Neural cell (in vitro differentiated cells): Measurements from ENCODE around the gene HOXB6. TPM values are rescaled to one million over a fixed set of nuclear protein-coding genes. Genes with fewer than 3 reads are reported as not detected.

Experiments
- H2AFZ ChIP-seq: fragments of 200-600, 300-800 bp; sonication (generic), shearing (Covaris generic); 2 replicates; pipeline ENCODE4 v1.6.0; 2014; ENCODE audit warnings: low read depth, mild to moderate bottlenecking, antibody characterized with exemption, low read length, moderate library complexity
- H3F3A ChIP-seq: fragments of 200-600 bp; shearing (Covaris generic); 2 replicates; pipeline ENCODE4 v1.6.1; 2016; ENCODE audit warnings: mild to moderate bottlenecking, moderate library complexity, mixed read lengths, antibody characterized with exemption, low read length; ENCODE audit not compliant: insufficient read depth, poor library complexity, severe bottlenecking
- H3K27ac ChIP-seq: fragments of 200-600, 300-800 bp; sonication (generic), shearing (Covaris generic); 2 replicates; pipeline ENCODE4 v1.5.1; 2014; ENCODE audit warnings: mild to moderate bottlenecking, low read length, moderate library complexity
- H3K27me3 ChIP-seq: fragments of 300-800, 200-600 bp; sonication (generic), shearing (Covaris generic); 2 replicates; pipeline ENCODE4 v1.6.0; 2014; ENCODE audit warnings: mild to moderate bottlenecking, low read depth, low read length, moderate library complexity; ENCODE audit not compliant: insufficient read depth
- H3K36me3 ChIP-seq: fragments of 300-800, 200-600 bp; sonication (generic), shearing (Covaris generic); 2 replicates; pipeline ENCODE4 v1.5.1; 2014; ENCODE audit warnings: mild to moderate bottlenecking, antibody characterized with exemption, low read length, moderate library complexity; ENCODE audit not compliant: insufficient read depth
- H3K4me2 ChIP-seq: fragments of 300-800, 200-600 bp; sonication (generic), shearing (Covaris generic); 2 replicates; pipeline ENCODE4 v1.6.0; 2014; ENCODE audit warnings: mild to moderate bottlenecking, low read length
- H3K4me3 ChIP-seq: fragments of 300-800, 200-600 bp; sonication (generic), shearing (Covaris generic); 2 replicates; pipeline ENCODE4 v1.5.1; 2014; ENCODE audit warnings: mild to moderate bottlenecking, low read length, moderate library complexity
- H3K79me2 ChIP-seq: fragments of 200-600 bp; shearing (Covaris generic); replicated peaks from 2 replicates; pipeline ENCODE4 v1.6.0; 2014; ENCODE audit warnings: mild to moderate bottlenecking, low read length, moderate library complexity; ENCODE audit not compliant: insufficient read depth
- H3K9ac ChIP-seq: fragments of 300-800, 200-600 bp; sonication (generic), shearing (Covaris generic); 2 replicates; pipeline ENCODE4 v1.6.1; 2016; ENCODE audit warnings: mild to moderate bottlenecking, low read length, mixed read lengths
- H3K9me2 ChIP-seq: fragments of 200-600 bp; shearing (Covaris generic); 2 replicates; pipeline ENCODE4 v1.6.1; 2016; ENCODE audit warnings: mild to moderate bottlenecking, low read length, mixed read lengths; ENCODE audit not compliant: insufficient read depth
- H3K9me3 ChIP-seq: fragments of 200-600, 300-800 bp; sonication (generic), shearing (Covaris generic); 2 replicates; pipeline ENCODE4 v1.6.1; 2016; ENCODE audit warnings: mild to moderate bottlenecking, mixed run types, low read length, moderate library complexity, mixed read lengths
- H4K20me1 ChIP-seq: fragments of 200-600 bp; shearing (Covaris generic); 2 replicates; pipeline ENCODE4 v1.6.1; 2016; ENCODE audit warnings: mild to moderate bottlenecking, mixed run types; ENCODE audit not compliant: insufficient read depth
- EP300 ChIP-seq: fragments of 450-650 bp; conservative IDR thresholded peaks from 2 replicates; pipeline ENCODE4 v1.6.1; 2014; ENCODE audit warnings: antibody characterized with exemption, mild to moderate bottlenecking, moderate library complexity; ENCODE audit not compliant: poor library complexity, severe bottlenecking
- EZH2 ChIP-seq: fragments of 200-600, 300-800 bp; shearing (Covaris generic), sonication (generic); IDR thresholded peaks from 2 replicates; pipeline ENCODE4 v1.6.1; 2014; ENCODE audit warnings: antibody characterized with exemption, low read length, borderline replicate concordance, mild to moderate bottlenecking; ENCODE audit not compliant: insufficient read depth, poor library complexity, severe bottlenecking
- MXI1 ChIP-seq: fragments of 450-650 bp; conservative IDR thresholded peaks from 2 replicates; pipeline ENCODE4 v1.6.1; 2014; ENCODE audit warnings: antibody characterized with exemption, mild to moderate bottlenecking; ENCODE audit not compliant: poor library complexity, severe bottlenecking
- POLR2AphosphoS5 ChIP-seq: IDR thresholded peaks from 2 replicates; pipeline ENCODE4 v1.6.1; 2012
- RAD21 ChIP-seq: fragments of 450-650 bp; conservative IDR thresholded peaks from 2 replicates; pipeline ENCODE4 v1.6.1; 2014; ENCODE audit warnings: antibody characterized with exemption, mild to moderate bottlenecking, moderate library complexity
- SMC3 ChIP-seq: fragments of 450-650 bp; conservative IDR thresholded peaks from 2 replicates; pipeline ENCODE4 v1.6.1; 2014; ENCODE audit warnings: antibody characterized with exemption, mild to moderate bottlenecking, moderate library complexity; ENCODE audit not compliant: poor library complexity
- TAF1 ChIP-seq: IDR thresholded peaks from 2 replicates; pipeline ENCODE4 v1.6.1; 2012; ENCODE audit warnings: low read depth
- polyA plus RNA-seq: library from polyadenylated mRNA; depleted of rRNA; stranded (reverse); fragments of >200 nt; gene quantifications from 2 replicates; pipeline ENCODE4 v1.2.3, GENCODE V29; 2014
- TF ChIP-seq, protein P1 (sequence below): IDR thresholded peaks from 2 replicates; pipeline ENCODE4 v1.6.1; 2012; ENCODE audit warnings: borderline replicate concordance
- TF ChIP-seq, protein P2 (sequence below): fragments of 450-650 bp; IDR thresholded peaks from 2 replicates; pipeline ENCODE4 v1.5.1; 2014; ENCODE audit warnings: antibody characterized with exemption, mild to moderate bottlenecking, moderate library complexity; ENCODE audit not compliant: poor library complexity, severe bottlenecking

The HOXB6 gene
- polyA plus RNA-seq, 1 donor from 2014 or later, result not detected

DNA sequence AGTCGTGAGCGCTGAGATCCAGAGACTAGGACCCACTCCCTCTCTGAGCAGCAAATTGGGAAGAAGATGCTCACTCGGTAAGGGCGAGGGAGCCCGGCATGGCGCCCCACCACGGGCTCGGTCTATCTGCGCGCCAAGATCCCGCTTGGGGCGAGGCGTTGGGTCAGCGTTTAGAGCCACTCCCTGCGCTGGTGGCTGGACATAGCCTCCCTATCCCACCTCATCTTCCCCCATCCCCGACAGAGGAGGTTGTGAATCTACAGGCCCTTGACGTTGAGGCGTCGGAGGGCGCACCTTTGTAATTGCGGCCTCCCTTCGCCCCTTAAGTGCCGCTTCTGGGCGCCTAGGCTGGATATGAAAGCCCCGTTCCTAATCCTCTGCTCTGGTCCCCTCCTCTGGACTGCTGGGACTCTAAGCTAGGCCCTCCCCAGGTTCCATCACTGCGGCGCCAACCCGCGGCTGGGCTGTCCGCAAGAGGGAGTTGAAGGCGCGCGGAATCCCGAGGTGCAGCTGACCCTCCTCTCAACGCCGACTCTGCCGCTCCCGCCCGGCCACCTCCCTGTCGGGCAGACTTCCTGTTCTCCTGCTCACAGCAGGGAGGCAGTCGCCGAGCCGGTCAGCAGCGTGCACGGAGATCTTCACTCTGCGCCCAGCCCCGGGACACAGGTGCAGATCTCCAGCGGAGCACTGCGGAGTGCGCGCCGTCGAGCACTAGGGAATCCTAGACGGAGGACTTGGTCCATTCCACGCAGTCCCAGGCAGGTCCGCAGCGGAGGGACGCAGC lies 37.5 kb upstream of the HOXB6 start:
- no peak overlapping the region for H2AFZ ChIP-seq
- H3K9me2 ChIP-seq, result no peaks in the 10 kb centered on the region
- no peaks in the 10 kb centered on the region for H3F3A ChIP-seq
- no peaks in the 10 kb centered on the region for H3K79me2 ChIP-seq
- peaks cover 4% of the 10 kb centered on the region for H3K9me3 ChIP-seq
- no peaks in the 10 kb centered on the region for H4K20me1 ChIP-seq
- TF ChIP-seq, protein P1, sequence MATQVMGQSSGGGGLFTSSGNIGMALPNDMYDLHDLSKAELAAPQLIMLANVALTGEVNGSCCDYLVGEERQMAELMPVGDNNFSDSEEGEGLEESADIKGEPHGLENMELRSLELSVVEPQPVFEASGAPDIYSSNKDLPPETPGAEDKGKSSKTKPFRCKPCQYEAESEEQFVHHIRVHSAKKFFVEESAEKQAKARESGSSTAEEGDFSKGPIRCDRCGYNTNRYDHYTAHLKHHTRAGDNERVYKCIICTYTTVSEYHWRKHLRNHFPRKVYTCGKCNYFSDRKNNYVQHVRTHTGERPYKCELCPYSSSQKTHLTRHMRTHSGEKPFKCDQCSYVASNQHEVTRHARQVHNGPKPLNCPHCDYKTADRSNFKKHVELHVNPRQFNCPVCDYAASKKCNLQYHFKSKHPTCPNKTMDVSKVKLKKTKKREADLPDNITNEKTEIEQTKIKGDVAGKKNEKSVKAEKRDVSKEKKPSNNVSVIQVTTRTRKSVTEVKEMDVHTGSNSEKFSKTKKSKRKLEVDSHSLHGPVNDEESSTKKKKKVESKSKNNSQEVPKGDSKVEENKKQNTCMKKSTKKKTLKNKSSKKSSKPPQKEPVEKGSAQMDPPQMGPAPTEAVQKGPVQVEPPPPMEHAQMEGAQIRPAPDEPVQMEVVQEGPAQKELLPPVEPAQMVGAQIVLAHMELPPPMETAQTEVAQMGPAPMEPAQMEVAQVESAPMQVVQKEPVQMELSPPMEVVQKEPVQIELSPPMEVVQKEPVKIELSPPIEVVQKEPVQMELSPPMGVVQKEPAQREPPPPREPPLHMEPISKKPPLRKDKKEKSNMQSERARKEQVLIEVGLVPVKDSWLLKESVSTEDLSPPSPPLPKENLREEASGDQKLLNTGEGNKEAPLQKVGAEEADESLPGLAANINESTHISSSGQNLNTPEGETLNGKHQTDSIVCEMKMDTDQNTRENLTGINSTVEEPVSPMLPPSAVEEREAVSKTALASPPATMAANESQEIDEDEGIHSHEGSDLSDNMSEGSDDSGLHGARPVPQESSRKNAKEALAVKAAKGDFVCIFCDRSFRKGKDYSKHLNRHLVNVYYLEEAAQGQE, result no peak
- TF ChIP-seq TAF1 (no peak), EZH2 (peak; percentile 34), EP300 (no peak)
- TF ChIP-seq, protein P2, sequence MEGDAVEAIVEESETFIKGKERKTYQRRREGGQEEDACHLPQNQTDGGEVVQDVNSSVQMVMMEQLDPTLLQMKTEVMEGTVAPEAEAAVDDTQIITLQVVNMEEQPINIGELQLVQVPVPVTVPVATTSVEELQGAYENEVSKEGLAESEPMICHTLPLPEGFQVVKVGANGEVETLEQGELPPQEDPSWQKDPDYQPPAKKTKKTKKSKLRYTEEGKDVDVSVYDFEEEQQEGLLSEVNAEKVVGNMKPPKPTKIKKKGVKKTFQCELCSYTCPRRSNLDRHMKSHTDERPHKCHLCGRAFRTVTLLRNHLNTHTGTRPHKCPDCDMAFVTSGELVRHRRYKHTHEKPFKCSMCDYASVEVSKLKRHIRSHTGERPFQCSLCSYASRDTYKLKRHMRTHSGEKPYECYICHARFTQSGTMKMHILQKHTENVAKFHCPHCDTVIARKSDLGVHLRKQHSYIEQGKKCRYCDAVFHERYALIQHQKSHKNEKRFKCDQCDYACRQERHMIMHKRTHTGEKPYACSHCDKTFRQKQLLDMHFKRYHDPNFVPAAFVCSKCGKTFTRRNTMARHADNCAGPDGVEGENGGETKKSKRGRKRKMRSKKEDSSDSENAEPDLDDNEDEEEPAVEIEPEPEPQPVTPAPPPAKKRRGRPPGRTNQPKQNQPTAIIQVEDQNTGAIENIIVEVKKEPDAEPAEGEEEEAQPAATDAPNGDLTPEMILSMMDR, result no peak
- no peak overlapping the region for H3K27ac ChIP-seq
- H3K27me3 ChIP-seq, result peaks cover 100% of the 10 kb centered on the region
- H3K36me3 ChIP-seq, result no peaks in the 10 kb centered on the region
- no peak overlapping the region for H3K4me2 ChIP-seq
- no peak overlapping the region for H3K9ac ChIP-seq
- no peak overlapping the region for H3K4me3 ChIP-seq

DNA sequence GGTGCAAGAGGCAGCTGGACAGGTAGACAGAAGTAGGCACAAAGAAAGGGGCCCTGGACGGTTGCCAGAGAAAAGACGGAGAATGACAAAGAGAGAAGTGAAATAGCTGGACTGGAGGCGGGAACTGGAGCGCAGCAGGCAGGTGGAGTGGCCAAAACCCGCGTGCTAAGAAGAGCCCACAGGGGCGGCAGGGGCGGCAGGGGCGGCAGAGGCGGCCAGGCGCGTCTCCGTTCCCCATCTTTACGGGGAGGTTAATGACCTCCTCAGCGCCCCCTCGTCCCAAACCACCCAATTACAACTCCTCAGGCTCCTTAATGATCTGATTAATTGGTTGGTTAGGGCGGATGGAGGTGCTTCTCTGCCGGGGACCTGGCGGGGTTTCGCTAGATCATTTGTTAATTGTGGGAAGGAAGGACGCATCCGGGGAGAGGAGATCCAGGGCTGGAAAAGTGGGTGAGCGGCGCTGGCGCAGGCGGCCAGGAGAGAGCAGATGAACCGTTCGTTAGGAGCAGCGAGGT lies 36.8 kb upstream of the HOXB6 start:
- H3K36me3 ChIP-seq, result no peaks in the 10 kb centered on the region
- H3K79me2 ChIP-seq, result no peaks in the 10 kb centered on the region
- no peaks in the 10 kb centered on the region for H3F3A ChIP-seq
- H3K4me3 ChIP-seq, result no peak overlapping the region
- H3K9ac ChIP-seq, result no peak overlapping the region
- H4K20me1 ChIP-seq, result no peaks in the 10 kb centered on the region
- no peak overlapping the region for H3K27ac ChIP-seq
- no peak for TF ChIP-seq POLR2AphosphoS5
- TF ChIP-seq TAF1, result no peak
- peaks cover 4% of the 10 kb centered on the region for H3K9me3 ChIP-seq
- H3K4me2 ChIP-seq, result no peak overlapping the region
- H3K9me2 ChIP-seq, result no peaks in the 10 kb centered on the region
- no peak overlapping the region for H2AFZ ChIP-seq
- H3K27me3 ChIP-seq, result peaks cover 100% of the 10 kb centered on the region

DNA sequence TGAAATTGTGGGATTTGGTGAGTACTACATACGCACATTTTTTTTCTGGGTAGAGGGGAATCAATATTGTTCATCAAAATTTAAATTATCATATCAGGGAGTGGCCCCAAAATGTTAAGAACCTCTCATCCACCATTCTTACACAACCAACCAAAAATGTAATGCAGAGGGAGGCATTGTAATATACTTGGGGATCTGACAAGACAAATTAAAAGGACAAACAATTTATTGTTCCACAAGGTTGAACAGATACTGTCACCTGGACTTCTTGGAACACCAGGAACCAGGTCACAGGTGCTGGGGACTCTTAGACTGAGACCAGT lies 36.0 kb upstream of the HOXB6 start:
- Histone ChIP-seq H3K36me3 (no peaks in the 10 kb centered on the region), H3K27me3 (peaks cover 100% of the 10 kb centered on the region), H4K20me1 (no peaks in the 10 kb centered on the region), H3K9ac (no peak overlapping the region), H3F3A (no peaks in the 10 kb centered on the region), H2AFZ (no peak overlapping the region), H3K27ac (no peak overlapping the region), H3K4me2 (no peak overlapping the region), H3K4me3 (no peak overlapping the region), H3K9me2 (no peaks in the 10 kb centered on the region), H3K79me2 (no peaks in the 10 kb centered on the region), H3K9me3 (peaks cover 4% of the 10 kb centered on the region)
- TF ChIP-seq, protein P1, result no peak
- TF ChIP-seq EZH2 (no peak), TAF1 (no peak), EP300 (no peak), POLR2AphosphoS5 (no peak), MXI1 (no peak), SMC3 (no peak), RAD21 (no peak)
- TF ChIP-seq, protein P2, result no peak
